T-helper 17 cell (primary cell): ENCODE data around the gene CACNA1C. TPM values are rescaled to one million over a fixed set of nuclear protein-coding genes. Genes with fewer than 3 reads are reported as not detected.
"Not testable (repeated sequence)": the region's sequence is repeated elsewhere in the genome, so short reads cannot be mapped to it uniquely, and the experiment has no call there.

Source experiments
- ATAC-seq: fragments of 150-1000 bp; cut with Tn5 transposase; 2 replicates; pipeline ENCODE4 v1.10.0; 2021; ENCODE audit warnings: mild to moderate bottlenecking, moderate library complexity
- DNase-seq, 3 donors: peaks; one replicate each; pipeline versions ENCODE4 v3.0.0 to v3.0.0-alpha.2; 2020 to 2021
- H3K9me3 ChIP-seq: one replicate; pipeline ENCODE4 v1.7.0; 2013; ENCODE audit warnings: low read length, mild to moderate bottlenecking; ENCODE audit not compliant: control insufficient read depth, poor library complexity, severe bottlenecking
- H3K27ac Mint-ChIP-seq: one replicate; pipeline ENCODE4 v1.8.0; 2022; ENCODE audit warnings: mild to moderate bottlenecking, moderate library complexity, mixed read lengths
- H3K27me3 Mint-ChIP-seq: one replicate; pipeline ENCODE4 v1.8.0; 2022; ENCODE audit warnings: mixed read lengths
- H3K36me3 Mint-ChIP-seq: one replicate; pipeline ENCODE4 v1.8.0; 2022; ENCODE audit warnings: low read depth, mixed read lengths
- H3K4me1 Mint-ChIP-seq: one replicate; pipeline ENCODE4 v1.8.0; 2022; ENCODE audit warnings: mild to moderate bottlenecking, mixed read lengths
- H3K4me3 Mint-ChIP-seq: one replicate; pipeline ENCODE4 v1.8.0; 2022; ENCODE audit warnings: mild to moderate bottlenecking, moderate library complexity, mixed read lengths
- total RNA-seq, 4 donors: library from RNA in 2 of 4; stranded (reverse) in 2 of 4; gene quantifications; one replicate each; pipeline ENCODE4 v1.2.3 and lab custom pipeline; 2022 to 2026

The CACNA1C gene
- total RNA-seq, 2 donors from 2014 or later: 0.02 to 0.18 TPM

DNA sequence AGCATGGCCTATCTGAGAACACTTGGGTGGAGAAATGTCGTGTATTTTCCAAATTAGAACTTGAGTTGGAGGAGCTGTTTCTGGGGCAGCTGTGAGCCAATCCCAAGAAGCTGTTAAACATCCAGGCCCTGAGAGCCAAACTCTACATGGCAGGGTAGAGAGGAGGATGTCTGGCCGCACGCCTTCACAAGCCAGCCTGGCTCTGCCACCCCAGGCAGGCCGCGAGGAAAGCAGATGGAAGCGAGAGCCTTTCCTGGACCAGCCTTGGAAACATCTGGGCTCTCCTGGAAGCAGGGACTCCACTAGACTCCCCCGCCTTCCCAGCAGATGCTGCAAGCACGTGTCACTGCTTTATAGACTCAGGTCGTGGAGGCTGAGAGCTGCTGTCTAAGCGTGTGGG, 429.2 kb downstream of the CACNA1C start:
- no peak overlapping the region for H3K4me3 Mint-ChIP-seq
- peaks cover 54% of the 10 kb centered on the region for H3K27me3 Mint-ChIP-seq
- H3K36me3 Mint-ChIP-seq: no peaks in the 10 kb centered on the region
- DNase-seq (no peak), ATAC-seq (no peak)
- H3K4me1 Mint-ChIP-seq: peaks cover 2% of the 10 kb centered on the region
- H3K27ac Mint-ChIP-seq: no peak overlapping the region
- no peaks in the 10 kb centered on the region for H3K9me3 ChIP-seq

DNA sequence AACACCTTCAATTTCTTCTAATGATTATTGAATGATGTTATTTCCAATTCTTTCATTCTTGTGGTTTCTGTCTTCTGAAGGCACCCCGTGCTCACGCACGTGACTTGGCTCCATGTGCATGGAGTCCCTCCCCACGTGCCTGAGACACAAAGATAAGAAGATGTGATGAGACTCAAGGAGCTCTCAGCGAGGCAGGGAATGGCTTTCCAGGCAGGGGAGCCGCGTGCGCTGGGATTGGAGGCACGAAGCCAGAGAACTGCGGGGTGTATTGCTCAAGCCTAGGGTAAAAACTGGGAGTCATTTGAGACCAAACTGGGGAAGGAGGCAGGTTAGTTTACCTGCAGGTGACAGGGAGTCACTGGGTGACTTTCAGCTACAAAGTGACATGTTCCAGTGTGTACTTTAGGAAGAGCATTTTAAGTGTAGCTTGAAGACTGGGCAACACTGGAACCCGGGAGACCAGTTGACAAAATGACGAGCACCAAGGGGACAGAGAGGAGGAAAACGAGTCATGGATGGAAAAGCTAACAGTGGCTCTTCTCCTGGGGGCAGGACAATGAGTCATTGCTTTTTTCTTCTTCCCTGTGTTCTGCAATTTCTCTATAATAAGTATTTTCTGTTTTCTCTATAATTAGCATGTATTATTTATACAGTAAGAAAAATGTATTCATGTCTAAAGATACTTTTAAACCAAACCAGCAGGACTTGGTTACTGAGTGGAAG, 430.3 kb downstream of the CACNA1C start:
- H3K36me3 Mint-ChIP-seq: no peaks in the 10 kb centered on the region
- H3K4me1 Mint-ChIP-seq: peaks cover 2% of the 10 kb centered on the region
- ATAC-seq (no peak), DNase-seq (no peak)
- no peak overlapping the region for H3K27ac Mint-ChIP-seq
- no peaks in the 10 kb centered on the region for H3K9me3 ChIP-seq
- H3K27me3 Mint-ChIP-seq: peaks cover 55% of the 10 kb centered on the region
- H3K4me3 Mint-ChIP-seq: no peak overlapping the region

DNA sequence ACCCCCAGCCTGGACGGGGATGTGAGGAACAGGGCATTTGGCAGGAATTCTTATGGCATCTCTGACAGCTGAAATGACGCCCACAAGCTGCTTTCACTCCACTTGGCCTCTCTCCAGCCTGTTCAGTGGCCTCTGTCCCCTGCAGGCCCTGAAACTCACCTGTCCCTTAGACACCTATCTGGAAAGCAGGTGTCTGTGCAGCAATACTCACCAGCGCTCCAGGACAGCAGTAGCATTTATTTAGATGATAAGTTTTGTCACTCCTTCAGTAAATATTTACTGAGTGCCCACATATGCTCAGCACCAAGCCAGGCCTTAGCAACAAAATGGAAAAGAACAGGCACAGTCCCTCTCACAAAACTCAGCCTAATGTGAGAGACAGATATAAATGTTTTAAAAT, 430.9 kb downstream of the CACNA1C start:
- no peaks in the 10 kb centered on the region for H3K9me3 ChIP-seq
- Mint-ChIP-seq H3K4me1 (peaks cover 2% of the 10 kb centered on the region), H3K36me3 (no peaks in the 10 kb centered on the region), H3K4me3 (no peak overlapping the region), H3K27ac (no peak overlapping the region), H3K27me3 (peaks cover 49% of the 10 kb centered on the region)
- ATAC-seq: no peak
- no peak for DNase-seq

DNA sequence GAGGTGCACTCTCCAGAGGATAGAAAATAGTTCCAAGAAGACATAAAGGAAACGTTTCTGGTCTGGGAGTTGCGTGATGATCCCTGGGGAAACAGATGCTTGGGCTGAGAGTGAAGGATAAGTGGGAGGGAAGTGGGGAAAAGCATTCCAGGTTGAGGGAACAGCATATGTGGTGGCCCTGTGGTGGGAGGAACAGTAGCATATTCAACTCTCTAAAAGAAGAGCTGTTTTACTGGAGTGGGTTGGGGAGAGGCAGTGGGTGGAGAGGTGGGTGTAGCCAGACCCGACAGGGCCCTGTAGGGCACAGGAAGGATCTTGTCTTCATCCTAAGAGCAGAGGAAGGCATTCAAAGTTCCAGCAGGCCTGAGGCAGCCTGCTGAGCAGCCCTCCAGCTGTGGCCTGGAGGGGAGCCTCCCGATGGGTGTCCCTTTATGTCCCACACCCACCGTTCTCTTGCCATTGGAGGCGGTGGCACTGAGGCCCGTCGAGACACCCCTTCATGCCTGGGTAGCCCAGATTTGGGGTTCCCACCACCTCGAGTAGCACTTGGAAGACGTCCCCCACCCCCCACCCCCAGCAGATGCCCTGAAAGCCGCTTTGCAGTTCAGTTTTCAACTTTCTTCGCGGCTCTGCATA, 431.5 kb downstream of the CACNA1C start:
- no peak overlapping the region for H3K4me3 Mint-ChIP-seq
- DNase-seq: no peak
- H3K27me3 Mint-ChIP-seq: peaks cover 46% of the 10 kb centered on the region
- H3K9me3 ChIP-seq: no peaks in the 10 kb centered on the region
- H3K27ac Mint-ChIP-seq: no peak overlapping the region
- peaks cover 2% of the 10 kb centered on the region for H3K4me1 Mint-ChIP-seq
- no peaks in the 10 kb centered on the region for H3K36me3 Mint-ChIP-seq
- no peak for ATAC-seq

DNA sequence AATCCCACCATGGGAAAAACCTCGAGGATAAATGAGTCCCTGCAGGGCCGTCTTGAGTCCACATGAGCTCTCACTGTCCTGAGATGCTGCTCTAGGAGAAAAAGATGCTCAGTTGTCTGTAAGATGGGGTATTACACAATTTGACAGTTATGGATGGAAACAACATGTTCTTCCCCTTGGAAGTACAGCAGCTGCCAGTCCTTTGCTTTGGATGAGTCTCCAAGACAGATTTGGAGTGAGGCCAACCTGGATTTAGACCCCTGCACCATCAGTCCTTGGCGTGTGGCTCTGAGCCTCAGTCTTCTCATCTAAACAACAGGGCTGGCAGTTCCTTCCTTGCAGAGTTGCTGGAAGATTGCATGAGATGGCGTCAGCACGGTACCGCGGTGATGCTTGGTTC, 432.9 kb downstream of the CACNA1C start:
- Mint-ChIP-seq H3K36me3 (no peaks in the 10 kb centered on the region), H3K4me1 (peaks cover 2% of the 10 kb centered on the region), H3K27me3 (peaks cover 33% of the 10 kb centered on the region), H3K4me3 (no peak overlapping the region), H3K27ac (no peak overlapping the region)
- no peak for ATAC-seq
- DNase-seq: no peak
- no peaks in the 10 kb centered on the region for H3K9me3 ChIP-seq

DNA sequence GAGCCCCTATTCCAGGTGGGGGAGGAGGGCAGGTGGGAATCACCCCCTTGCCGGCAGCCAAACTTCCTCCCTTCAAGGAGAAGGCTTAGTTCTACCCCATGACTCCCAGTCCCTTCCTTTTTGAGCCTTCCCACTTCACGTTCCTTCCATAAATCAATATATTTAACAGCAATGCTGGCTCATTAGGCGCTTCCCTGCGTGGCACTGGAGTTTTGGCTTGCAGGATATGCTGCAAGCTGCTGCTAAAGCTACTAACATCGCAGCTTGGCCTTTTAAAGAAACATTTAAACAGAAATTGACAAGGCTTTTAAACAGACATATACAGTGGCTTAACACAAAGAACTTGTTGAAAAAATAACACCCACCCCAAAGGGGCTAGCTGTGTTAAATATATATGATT, 434.0 kb downstream of the CACNA1C start:
- Mint-ChIP-seq H3K4me3 (no peak overlapping the region), H3K27ac (no peak overlapping the region), H3K36me3 (no peaks in the 10 kb centered on the region), H3K4me1 (peaks cover 2% of the 10 kb centered on the region), H3K27me3 (peaks cover 28% of the 10 kb centered on the region)
- DNase-seq: no peak
- no peak for ATAC-seq
- no peaks in the 10 kb centered on the region for H3K9me3 ChIP-seq

DNA sequence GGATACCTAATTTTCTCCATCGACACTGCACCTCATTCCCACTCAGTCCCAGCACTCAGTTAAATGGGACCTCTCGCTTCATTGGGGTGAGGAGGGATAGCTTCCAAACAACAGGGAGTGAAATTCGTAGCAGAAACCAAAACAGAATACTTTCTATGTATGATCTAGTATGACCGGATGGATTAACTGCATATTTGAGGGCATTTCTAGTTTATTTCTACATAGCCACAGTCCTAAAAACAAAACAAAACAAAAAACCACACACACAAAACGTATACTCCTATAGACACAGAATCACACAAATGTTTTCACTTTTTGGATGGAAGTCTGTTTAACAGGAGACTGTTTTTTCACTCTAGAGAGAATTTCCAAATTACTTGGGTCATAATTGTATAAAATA, 434.5 kb downstream of the CACNA1C start:
- no peak for DNase-seq
- H3K4me3 Mint-ChIP-seq: no peak overlapping the region

DNA sequence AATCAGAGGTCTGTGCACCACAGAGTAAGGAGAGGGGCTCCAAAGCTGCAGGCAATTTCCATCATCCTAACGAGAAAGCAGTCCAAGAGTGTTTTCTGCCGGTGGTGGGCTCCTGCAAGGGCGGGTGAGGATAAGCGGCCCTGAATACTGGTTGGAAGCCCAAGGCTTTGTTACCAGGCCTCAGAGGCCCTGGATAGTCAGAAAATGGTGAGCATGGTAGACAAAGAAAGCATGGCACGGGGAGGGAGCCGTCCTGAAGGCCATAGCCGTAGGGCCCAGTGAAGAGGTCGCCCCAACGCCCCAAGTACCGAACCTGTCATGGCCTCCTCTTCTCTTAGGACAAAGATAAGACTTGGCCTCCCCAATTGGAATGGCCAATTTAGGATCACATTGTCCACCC, 435.3 kb downstream of the CACNA1C start:
- no peak for DNase-seq
- no peaks in the 10 kb centered on the region for H3K9me3 ChIP-seq

More for the DNA sequence above, 434.5 kb downstream of the CACNA1C start:
- Mint-ChIP-seq H3K27me3 (peaks cover 28% of the 10 kb centered on the region), H3K27ac (no peak overlapping the region), H3K4me1 (peaks cover 2% of the 10 kb centered on the region), H3K36me3 (no peaks in the 10 kb centered on the region)
- no peaks in the 10 kb centered on the region for H3K9me3 ChIP-seq
- no peak for ATAC-seq

DNA sequence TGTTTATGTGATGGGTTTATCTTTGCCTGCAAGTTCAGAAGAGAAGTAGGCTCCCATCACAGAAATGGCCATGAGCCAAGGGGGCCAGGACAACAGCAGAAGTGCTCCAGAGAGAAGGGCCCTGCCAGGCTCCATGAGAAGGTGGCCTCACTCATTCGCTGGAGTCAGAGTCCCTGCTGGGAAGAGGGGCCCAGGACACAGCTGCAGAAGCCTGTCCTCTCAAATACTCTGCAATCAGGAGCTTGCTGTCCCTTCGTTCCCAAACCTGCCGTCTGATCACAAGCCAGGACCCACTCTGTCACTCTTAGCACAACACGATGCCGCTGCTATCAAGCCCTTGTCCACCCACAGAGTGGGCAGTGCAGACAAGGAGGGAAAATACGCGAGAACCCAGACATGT, 435.8 kb downstream of the CACNA1C start:
- peaks cover 22% of the 10 kb centered on the region for H3K27me3 Mint-ChIP-seq
- no peak overlapping the region for H3K4me3 Mint-ChIP-seq
- no peaks in the 10 kb centered on the region for H3K4me1 Mint-ChIP-seq
- no peaks in the 10 kb centered on the region for H3K36me3 Mint-ChIP-seq
- DNase-seq: no peak
- no peak for ATAC-seq
- H3K9me3 ChIP-seq: no peaks in the 10 kb centered on the region
- H3K27ac Mint-ChIP-seq: no peak overlapping the region

More for the DNA sequence above, 435.3 kb downstream of the CACNA1C start:
- Mint-ChIP-seq H3K4me3 (no peak overlapping the region), H3K4me1 (no peaks in the 10 kb centered on the region), H3K27ac (no peak overlapping the region), H3K36me3 (no peaks in the 10 kb centered on the region), H3K27me3 (peaks cover 23% of the 10 kb centered on the region)
- no peak for ATAC-seq

DNA sequence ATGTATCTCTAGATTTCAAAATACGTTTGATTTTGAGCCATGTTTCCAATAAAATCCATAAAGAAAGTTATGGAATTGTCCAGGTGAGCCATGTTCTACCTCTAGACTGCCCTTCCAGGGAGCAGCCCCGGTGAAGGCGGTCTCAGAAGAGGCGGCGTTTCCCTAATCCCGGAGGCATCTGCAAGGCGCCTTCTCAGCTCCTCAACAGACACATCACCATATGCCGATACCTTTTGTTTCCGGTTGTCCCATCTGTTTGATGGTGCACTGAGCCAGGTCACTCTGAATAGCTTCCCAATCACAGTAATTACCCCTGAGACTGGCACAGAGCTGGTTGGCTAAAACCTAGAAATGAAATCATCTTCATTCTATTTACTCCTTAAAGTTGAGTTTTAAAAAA, 436.5 kb downstream of the CACNA1C start:
- H3K9me3 ChIP-seq: no peaks in the 10 kb centered on the region
- Mint-ChIP-seq H3K36me3 (no peaks in the 10 kb centered on the region), H3K27ac (no peak overlapping the region), H3K4me1 (no peaks in the 10 kb centered on the region), H3K4me3 (no peak overlapping the region), H3K27me3 (peaks cover 21% of the 10 kb centered on the region)
- ATAC-seq: no peak
- no peak for DNase-seq

DNA sequence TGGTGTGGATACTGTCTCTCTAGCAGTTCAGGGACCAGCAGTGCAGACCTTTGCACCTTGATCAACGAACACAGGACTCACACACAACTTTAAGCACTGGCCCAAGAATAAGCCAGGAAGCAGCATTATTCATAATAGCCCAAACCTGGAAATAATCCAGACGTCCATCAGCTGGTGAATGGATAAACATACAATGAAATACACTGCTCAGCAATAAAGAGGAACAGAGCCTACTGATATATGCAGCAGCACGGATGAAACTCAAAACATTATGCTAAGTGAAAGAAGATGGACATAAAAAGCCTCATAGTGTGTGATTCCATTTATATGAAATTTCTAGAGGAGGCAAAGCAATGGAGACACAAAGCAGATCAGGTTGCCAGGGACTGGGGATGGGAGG, 438.0 kb downstream of the CACNA1C start:
- H3K4me1 Mint-ChIP-seq: peaks cover 2% of the 10 kb centered on the region
- no peaks in the 10 kb centered on the region for H3K36me3 Mint-ChIP-seq
- H3K27ac Mint-ChIP-seq: no peak overlapping the region
- DNase-seq: no peak
- H3K9me3 ChIP-seq: no peaks in the 10 kb centered on the region
- no peak overlapping the region for H3K4me3 Mint-ChIP-seq
- H3K27me3 Mint-ChIP-seq: peaks cover 30% of the 10 kb centered on the region
- no peak for ATAC-seq

DNA sequence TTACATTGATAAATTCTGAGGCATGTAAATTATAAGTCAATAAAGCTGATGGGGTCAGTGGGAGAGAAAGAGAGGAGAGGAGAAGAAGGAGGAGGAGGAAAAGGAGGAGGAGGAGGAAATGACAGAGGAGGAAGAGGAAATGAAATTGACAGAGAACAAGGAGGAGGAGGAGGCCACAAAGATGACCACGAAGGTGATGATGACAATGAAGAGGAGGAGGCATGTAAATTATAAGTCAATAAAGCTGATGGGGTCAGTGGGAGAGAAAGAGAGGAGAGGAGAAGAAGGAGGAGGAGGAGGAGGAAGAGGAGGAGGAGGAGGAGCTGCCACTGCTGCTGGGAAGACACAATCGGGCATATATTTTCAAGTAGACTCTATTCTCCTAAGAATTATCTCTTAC, 438.6 kb downstream of the CACNA1C start:
- ATAC-seq, H3K9me3 ChIP-seq, H3K4me3 Mint-ChIP-seq, DNase-seq, H3K27ac Mint-ChIP-seq, H3K36me3 Mint-ChIP-seq, H3K4me1 Mint-ChIP-seq: not testable (repeated sequence)
- H3K27me3 Mint-ChIP-seq: peaks cover 34% of the 10 kb centered on the region

DNA sequence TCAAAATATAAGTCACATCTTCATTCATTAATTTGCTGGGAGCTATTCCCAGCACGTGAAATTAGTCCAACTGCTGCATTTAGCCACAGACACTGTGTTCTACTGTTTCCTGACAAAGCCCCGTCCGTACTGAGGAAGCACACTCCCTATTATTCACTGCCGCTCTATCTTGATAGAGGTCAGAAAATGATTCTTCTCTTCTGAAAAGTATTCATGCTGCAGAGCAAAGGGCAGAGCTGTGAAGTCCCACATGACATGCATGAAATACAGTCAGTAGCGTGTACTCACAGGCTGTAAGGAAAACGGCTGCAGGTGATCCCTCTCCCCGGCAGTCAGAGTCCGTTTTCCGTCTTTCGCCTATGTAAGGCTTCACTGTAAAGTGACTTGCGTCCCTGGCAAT, 439.4 kb downstream of the CACNA1C start:
- ATAC-seq (no peak), DNase-seq (no peak)
- Mint-ChIP-seq H3K36me3 (no peaks in the 10 kb centered on the region), H3K4me3 (no peak overlapping the region), H3K4me1 (peaks cover 2% of the 10 kb centered on the region), H3K27ac (no peak overlapping the region), H3K27me3 (peaks cover 34% of the 10 kb centered on the region)
- no peaks in the 10 kb centered on the region for H3K9me3 ChIP-seq

DNA sequence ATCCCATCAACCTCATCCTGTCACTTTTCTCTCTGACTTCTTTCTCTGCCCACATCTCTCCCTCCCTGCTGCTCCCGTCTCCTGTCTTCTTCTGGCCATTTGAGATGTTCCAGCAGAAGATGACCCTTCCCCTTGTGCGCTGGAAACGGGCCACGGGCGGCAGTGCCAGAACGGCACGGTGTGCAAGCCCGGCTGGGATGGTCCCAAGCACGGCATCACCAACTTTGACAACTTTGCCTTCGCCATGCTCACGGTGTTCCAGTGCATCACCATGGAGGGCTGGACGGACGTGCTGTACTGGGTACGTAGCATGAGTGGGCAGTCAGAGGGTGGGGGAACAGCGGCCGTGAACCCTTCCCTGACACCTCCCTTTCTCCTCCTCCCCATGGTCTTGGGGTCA, 440.3 kb downstream of the CACNA1C start:
- H3K4me1 Mint-ChIP-seq: peaks cover 2% of the 10 kb centered on the region
- peaks cover 36% of the 10 kb centered on the region for H3K27me3 Mint-ChIP-seq
- no peak overlapping the region for H3K4me3 Mint-ChIP-seq
- no peak overlapping the region for H3K27ac Mint-ChIP-seq
- H3K9me3 ChIP-seq: no peaks in the 10 kb centered on the region
- no peak for ATAC-seq
- no peaks in the 10 kb centered on the region for H3K36me3 Mint-ChIP-seq
- DNase-seq: no peak
